Measurements from ENCODE around the gene NFKB2. TPM values are rescaled to one million over a fixed set of nuclear protein-coding genes. Genes with fewer than 3 reads are reported as not detected.

NFKB2 gene
- total and polyA plus RNA-seq, 2 of the 8 experiments (the other 6 are each of a cell fraction or from before 2014, with no cell fraction given), result 20.4 to 31.4 TPM

DNA sequence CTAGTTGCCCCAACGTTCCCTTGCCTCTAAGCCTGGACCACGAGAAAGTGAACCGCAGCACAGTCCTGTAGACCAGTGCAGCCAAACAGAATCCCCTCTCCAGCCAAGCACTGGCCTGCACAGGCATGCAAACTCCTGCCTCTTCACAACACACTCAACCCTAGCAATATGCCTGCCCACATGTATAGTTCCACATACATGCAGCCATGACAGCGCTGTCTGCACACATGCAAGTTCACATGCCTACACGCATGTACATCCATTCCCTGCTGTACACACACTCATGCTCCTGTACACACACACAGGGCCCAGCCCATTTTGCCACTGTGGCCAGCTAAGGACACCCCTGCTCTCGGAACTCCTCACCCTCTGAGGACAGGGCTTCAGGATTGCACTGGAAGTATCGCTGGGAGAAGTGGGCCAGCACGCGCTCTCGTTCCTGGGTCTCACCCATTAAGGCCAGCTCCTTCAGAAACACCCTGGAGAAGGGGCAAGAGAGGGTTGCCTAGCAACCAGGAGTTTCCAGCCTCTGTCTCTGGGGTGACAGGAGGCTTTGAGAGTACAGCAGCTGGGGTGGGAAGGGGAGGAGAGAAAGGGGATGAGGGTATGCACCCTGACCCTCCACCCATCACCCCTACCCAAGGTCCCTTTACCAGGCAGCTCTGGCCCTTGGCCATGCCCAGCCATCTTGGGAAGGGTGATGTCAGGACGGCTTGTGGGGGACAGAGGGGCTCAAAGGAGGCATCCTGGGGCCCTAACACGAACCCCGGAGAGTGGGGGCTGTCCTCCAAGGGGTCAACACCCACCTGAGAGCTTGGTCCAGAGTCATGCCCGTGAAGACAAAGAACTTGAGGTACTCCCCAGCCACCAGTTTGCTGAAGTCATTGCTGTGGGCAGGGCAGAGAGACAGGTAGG, 16.1 kb downstream of the NFKB2 start:
- no peak overlapping the region for H3K9ac ChIP-seq (replicated peaks in 1 of 4; ENCODE audit: extremely low read depth in 1 of 4, low read depth in 3 of 4, low read length in 3 of 4)
- no peak overlapping the region for H3K14ac ChIP-seq (ENCODE audit: insufficient read length)
- H3K79me1 ChIP-seq (ENCODE audit: low read depth, low read length), result no peaks in the 10 kb centered on the region
- no peak overlapping the region for H2AFZ ChIP-seq (ENCODE audit: low read length)
- no peaks in the 10 kb centered on the region for H3K9me3 ChIP-seq (ENCODE audit: insufficient read depth in 2 of 2, low read depth in 1 of 2, low read length in 1 of 2)
- H3K4ac ChIP-seq (replicated peaks; ENCODE audit: insufficient read length, low read depth, low read length), result peak overlapping the region; percentile 70
- no peak overlapping the region for H3K27ac ChIP-seq (ENCODE audit: low read depth, low read length)
- H2AK5ac ChIP-seq (ENCODE audit: low read depth, low read length), result peak overlapping the region; percentile 87; the same call in 1 of the 2 replicates
- H3K4me3 ChIP-seq (ENCODE audit: extremely low read depth in 1 of 4, insufficient read depth in 2 of 4, low read depth in 3 of 4, low read length in 4 of 4), result peak overlapping the region in 1 of 4 experiments; percentile 70; a peak in 3 of 8 replicates
- peaks cover 17 to 51% (median 49%) of the 10 kb centered on the region in 4 experiments for H3K27me3 ChIP-seq (replicated peaks in 1 of 4; ENCODE audit: control insufficient read depth in 3 of 4, extremely low read depth in 1 of 4, insufficient read depth in 3 of 4, low read length in 3 of 4)
- peak overlapping the region; percentile 50 for H4K91ac ChIP-seq (replicated peaks; ENCODE audit: insufficient read length, low read length)
- H2BK12ac ChIP-seq (ENCODE audit: low read depth, low read length), result peak overlapping the region; percentile 82; the same call in 1 of the 2 replicates
- H3K4me1 ChIP-seq (replicated peaks in 1 of 4; ENCODE audit: control insufficient read depth in 3 of 4, insufficient read depth in 4 of 4, low read length in 3 of 4), result peaks cover 9 to 31% (median 22%) of the 10 kb centered on the region in 4 experiments
- peak overlapping the region; percentile 5; the same call in 1 of the 2 replicates for H2BK20ac ChIP-seq (ENCODE audit: low read length)
- peaks cover 26% of the 10 kb centered on the region for H3K23me2 ChIP-seq (ENCODE audit: low read depth, low read length)
- CTCF ChIA-PET (ENCODE audit: partially characterized antibody), result interaction anchor here (0.6 to 10.1 kb wide), 16 partner anchors 12 to 182 kb away, joined by 3 to 205 read pairs (median 4); partner anchors contain the start of genes CUEDC2 and NFKB2
- 89% methylated on average over 14 of the region's 14 CpGs; no CpG with 5 or more reads in 1 of the 2 experiments for WGBS, 2 experiments (ENCODE audit: extremely low coverage in 1 of 2, insufficient coverage in 1 of 2, insufficient read length in 1 of 2, insufficient replicate concordance in 2 of 2, low coverage in 1 of 2, low lambda C conversion rate in 2 of 2, missing lambda C conversion rate in 1 of 2)
- H3K23ac ChIP-seq (ENCODE audit: insufficient read length), result no peak overlapping the region
- H2BK5ac ChIP-seq (ENCODE audit: low read depth, low read length), result peak overlapping the region; percentile 86; the same call in 1 of the 2 replicates
- no peaks in the 10 kb centered on the region for H3K79me2 ChIP-seq (ENCODE audit: control insufficient read depth in 1 of 2, insufficient read depth in 2 of 2, low read length in 2 of 2)
- FAIRE-seq (no peak), DNase-seq (ENCODE audit: low read depth in 1 of 2, low spot score in 2 of 2) (no peak)
- H2BK120ac ChIP-seq (replicated peaks; ENCODE audit: low read depth, low read length), result no peak overlapping the region
- H3K4me2 ChIP-seq (ENCODE audit: insufficient read depth in 1 of 2, low read depth in 2 of 2, low read length in 2 of 2), result peak overlapping the region; percentile 70 to 88
- H3K36me3 ChIP-seq (ENCODE audit: control insufficient read depth in 2 of 4, insufficient read depth in 4 of 4, low read length in 3 of 4), result no peaks in the 10 kb centered on the region
- peak overlapping the region; percentile 77 for H2BK15ac ChIP-seq (ENCODE audit: low read length)
- H3K56ac ChIP-seq (replicated peaks; ENCODE audit: insufficient read length, low read depth, low read length), result no peak overlapping the region
- H3K18ac ChIP-seq (ENCODE audit: extremely low read depth, low read length), result peak overlapping the region; percentile 98
- no peak overlapping the region for H4K8ac ChIP-seq (ENCODE audit: extremely low read depth, insufficient read depth, low read length)
- H4K20me1 ChIP-seq (replicated peaks in 1 of 2; ENCODE audit: control insufficient read depth in 1 of 2, insufficient read depth in 2 of 2, low read length in 2 of 2), result peaks cover 0 to 3% of the 10 kb centered on the region in 2 experiments
- POLR2A ChIA-PET (ENCODE audit: partially characterized antibody), result interaction anchor here (0.9 to 4.9 kb wide), 8 partner anchors 10 to 178 kb away, joined by 3 to 51 read pairs (median 8); partner anchors contain the start of genes C10orf95, CUEDC2 and FBXL15
- H4K5ac ChIP-seq (ENCODE audit: insufficient read length, low read depth, low read length), result no peak overlapping the region
- no peak for TF ChIP-seq CBX5 (IDR thresholded peaks at IDR 0.05; ENCODE audit: low read depth, low read length)
- TF ChIP-seq JUN (IDR thresholded peaks at IDR 0.05; ENCODE audit: low read depth, low read length), result no peak
- TF ChIP-seq MAFK (IDR thresholded peaks at IDR 0.05; ENCODE audit: low read depth, low read length), result no peak
- TF ChIP-seq KDM1A (IDR thresholded peaks at IDR 0.05; ENCODE audit: borderline replicate concordance, low read length), result no peak
- TF ChIP-seq CBX8 (IDR thresholded peaks at IDR 0.05; ENCODE audit: borderline replicate concordance, low read depth, low read length), result no peak
- no peak for TF ChIP-seq GABPA (IDR thresholded peaks at IDR 0.05; ENCODE audit: borderline replicate concordance, insufficient read depth, low read length)
- no peak for TF ChIP-seq HDAC2 (IDR thresholded peaks at IDR 0.05; ENCODE audit: borderline replicate concordance in 1 of 2, low read depth in 2 of 2, low read length in 2 of 2)
- TF ChIP-seq CHD2 (IDR thresholded peaks at IDR 0.05; ENCODE audit: low read length), result no peak
- no peak for TF ChIP-seq TBP (IDR thresholded peaks at IDR 0.05; ENCODE audit: low read depth, low read length)
- no peak for TF ChIP-seq HDAC6 (IDR thresholded peaks at IDR 0.05; ENCODE audit: low read depth, low read length)
- TF ChIP-seq RFX5 (IDR thresholded peaks at IDR 0.05; ENCODE audit: borderline replicate concordance, low read depth, low read length), result no peak
